H1 (cell line): Measurements from ENCODE around the gene PLXNB1.

Experiments used
- BACH1 ChIP-seq: IDR thresholded peaks from 2 replicates; pipeline ENCODE4 v1.6.1; 2012; ENCODE audit warnings: low read length, improper control_type of control experiment
- BRCA1 ChIP-seq: IDR thresholded peaks from 2 replicates; pipeline ENCODE4 v1.6.1; 2012; ENCODE audit warnings: low read depth, low read length, improper control_type of control experiment
- CREB1 ChIP-seq: IDR thresholded peaks from 2 replicates; pipeline ENCODE4 v1.6.1; 2012; ENCODE audit warnings: inconsistent platforms
- EP300 ChIP-seq, 2 experiments: IDR thresholded peaks; 1 replicate in 1 of 2; 2 replicates in 1 of 2; pipeline ENCODE4 v1.6.1; 2011 to 2012; ENCODE audit warnings: low read depth in 2 of 2, low read length in 2 of 2, mild to moderate bottlenecking in 2 of 2, borderline replicate concordance in 1 of 2, inconsistent platforms in 1 of 2, moderate library complexity in 1 of 2
- EZH2 ChIP-seq: fragments of 200-600 bp; sonication (generic); IDR thresholded peaks from 2 replicates; pipeline ENCODE4 v1.7.1; 2012; ENCODE audit warnings: low read depth, mild to moderate bottlenecking, moderate library complexity, low read length, inconsistent platforms; ENCODE audit not compliant: severe bottlenecking
- KDM5A ChIP-seq: fragments of 200-600 bp; IDR thresholded peaks from 2 replicates; pipeline ENCODE4 v1.7.1; 2012; ENCODE audit warnings: mild to moderate bottlenecking, low read length, inconsistent platforms, mixed read lengths
- NRF1 ChIP-seq: IDR thresholded peaks from 2 replicates; pipeline ENCODE4 v1.6.1; 2011; ENCODE audit warnings: mild to moderate bottlenecking, low read depth, low read length, improper control_type of control experiment
- POLR2A ChIP-seq, 2 experiments: IDR thresholded peaks; 1 replicate in 1 of 2; 2 replicates in 1 of 2; pipeline ENCODE4 v1.6.1; 2011; ENCODE audit warnings: low read depth in 2 of 2, low read length in 2 of 2, mild to moderate bottlenecking in 2 of 2; ENCODE audit errors: control extremely low read depth in 1 of 2
- POLR2AphosphoS5 ChIP-seq: IDR thresholded peaks from 2 replicates; pipeline ENCODE4 v1.6.1; 2011; ENCODE audit warnings: low read depth, low read length
- SP2 ChIP-seq: IDR thresholded peaks from 2 replicates; pipeline ENCODE4 v1.6.1; 2012; ENCODE audit warnings: mild to moderate bottlenecking, low read length, inconsistent platforms
- TAF1 ChIP-seq: IDR thresholded peaks from 2 replicates; pipeline ENCODE4 v1.6.1; 2011; ENCODE audit warnings: mild to moderate bottlenecking, low read depth, low read length
- TF ChIP-seq, protein P1 (sequence below): IDR thresholded peaks from 2 replicates; pipeline ENCODE4 v1.6.1; 2011; ENCODE audit warnings: low read length, improper control_type of control experiment
- TF ChIP-seq, protein P2 (sequence below), 3 experiments: IDR thresholded peaks; 1 replicate in 2 of 3; 2 replicates in 1 of 3; pipeline versions ENCODE4 v1.5.1 to v1.6.1; 2011; ENCODE audit warnings: low read length in 3 of 3, mild to moderate bottlenecking in 3 of 3, inconsistent platforms in 2 of 3, low read depth in 1 of 3, moderate library complexity in 1 of 3; ENCODE audit not compliant: insufficient read depth in 1 of 3; ENCODE audit errors: control extremely low read depth in 1 of 3
- TF ChIP-seq, protein P3 (sequence below): IDR thresholded peaks from 2 replicates; pipeline ENCODE4 v1.6.1; 2012; ENCODE audit warnings: inconsistent platforms

DNA sequence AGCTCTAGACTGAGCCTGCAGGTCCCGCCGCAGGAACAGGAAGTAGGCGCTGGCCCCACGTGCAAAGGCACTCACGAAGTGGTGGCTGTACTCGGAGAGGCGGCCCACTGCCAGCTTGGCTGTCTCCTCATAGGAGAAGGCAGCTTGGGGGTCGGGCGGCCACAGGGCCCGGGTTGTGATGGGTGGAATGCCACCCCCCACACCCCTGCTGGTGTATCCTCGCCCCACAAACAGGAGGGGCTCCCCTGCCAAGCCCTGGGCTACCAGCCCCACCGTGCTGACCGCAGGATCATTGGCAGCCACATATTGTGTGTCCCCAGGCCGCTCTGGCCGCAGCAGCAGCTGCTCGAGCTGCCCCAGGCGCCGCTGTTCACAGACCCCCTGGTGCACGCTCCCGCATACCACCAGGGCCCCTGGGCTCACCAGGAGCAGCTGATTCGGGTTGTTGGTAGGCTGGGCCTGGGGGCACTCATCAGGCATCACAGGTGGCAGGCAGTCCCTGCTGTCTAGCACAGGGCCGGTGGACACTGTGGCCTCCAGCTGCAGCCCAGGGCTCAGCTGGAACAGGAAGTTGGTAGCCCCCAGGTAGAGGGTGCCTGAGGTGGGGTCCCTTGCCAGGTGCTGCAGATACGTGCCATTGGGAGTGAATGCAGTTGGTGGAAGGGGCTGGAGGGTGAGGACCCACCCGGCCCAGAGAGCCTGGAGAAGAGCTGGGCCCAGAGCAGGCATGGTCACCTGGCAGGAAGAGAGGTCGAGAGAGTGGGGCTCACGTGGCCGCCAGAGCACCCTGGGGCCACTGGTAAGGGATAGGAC, 5.8 kb downstream of the PLXNB1 start:
- TF ChIP-seq TAF1 = no peak
- TF ChIP-seq, protein P1, sequence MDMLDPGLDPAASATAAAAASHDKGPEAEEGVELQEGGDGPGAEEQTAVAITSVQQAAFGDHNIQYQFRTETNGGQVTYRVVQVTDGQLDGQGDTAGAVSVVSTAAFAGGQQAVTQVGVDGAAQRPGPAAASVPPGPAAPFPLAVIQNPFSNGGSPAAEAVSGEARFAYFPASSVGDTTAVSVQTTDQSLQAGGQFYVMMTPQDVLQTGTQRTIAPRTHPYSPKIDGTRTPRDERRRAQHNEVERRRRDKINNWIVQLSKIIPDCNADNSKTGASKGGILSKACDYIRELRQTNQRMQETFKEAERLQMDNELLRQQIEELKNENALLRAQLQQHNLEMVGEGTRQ = no peak
- no peak for TF ChIP-seq SP2
- TF ChIP-seq, protein P2, sequence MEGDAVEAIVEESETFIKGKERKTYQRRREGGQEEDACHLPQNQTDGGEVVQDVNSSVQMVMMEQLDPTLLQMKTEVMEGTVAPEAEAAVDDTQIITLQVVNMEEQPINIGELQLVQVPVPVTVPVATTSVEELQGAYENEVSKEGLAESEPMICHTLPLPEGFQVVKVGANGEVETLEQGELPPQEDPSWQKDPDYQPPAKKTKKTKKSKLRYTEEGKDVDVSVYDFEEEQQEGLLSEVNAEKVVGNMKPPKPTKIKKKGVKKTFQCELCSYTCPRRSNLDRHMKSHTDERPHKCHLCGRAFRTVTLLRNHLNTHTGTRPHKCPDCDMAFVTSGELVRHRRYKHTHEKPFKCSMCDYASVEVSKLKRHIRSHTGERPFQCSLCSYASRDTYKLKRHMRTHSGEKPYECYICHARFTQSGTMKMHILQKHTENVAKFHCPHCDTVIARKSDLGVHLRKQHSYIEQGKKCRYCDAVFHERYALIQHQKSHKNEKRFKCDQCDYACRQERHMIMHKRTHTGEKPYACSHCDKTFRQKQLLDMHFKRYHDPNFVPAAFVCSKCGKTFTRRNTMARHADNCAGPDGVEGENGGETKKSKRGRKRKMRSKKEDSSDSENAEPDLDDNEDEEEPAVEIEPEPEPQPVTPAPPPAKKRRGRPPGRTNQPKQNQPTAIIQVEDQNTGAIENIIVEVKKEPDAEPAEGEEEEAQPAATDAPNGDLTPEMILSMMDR (IDR thresholded peaks at IDR 0.05; ENCODE audit: control extremely low read depth in 1 of 3, insufficient read depth in 1 of 3, low read depth in 1 of 3, low read length in 3 of 3) = no peak
- TF ChIP-seq EZH2 = no peak
- TF ChIP-seq EP300 (IDR thresholded peaks at IDR 0.05; ENCODE audit: borderline replicate concordance in 1 of 2, low read depth in 2 of 2, low read length in 2 of 2) = no peak
- no peak for TF ChIP-seq CREB1
- TF ChIP-seq BRCA1 = no peak
- TF ChIP-seq POLR2AphosphoS5 = no peak
- no peak for TF ChIP-seq BACH1
- TF ChIP-seq, protein P3, sequence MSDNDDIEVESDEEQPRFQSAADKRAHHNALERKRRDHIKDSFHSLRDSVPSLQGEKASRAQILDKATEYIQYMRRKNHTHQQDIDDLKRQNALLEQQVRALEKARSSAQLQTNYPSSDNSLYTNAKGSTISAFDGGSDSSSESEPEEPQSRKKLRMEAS = no peak
- no peak for TF ChIP-seq NRF1
- TF ChIP-seq KDM5A = no peak
- TF ChIP-seq POLR2A (IDR thresholded peaks at IDR 0.05; ENCODE audit: control extremely low read depth in 1 of 2, low read depth in 2 of 2, low read length in 2 of 2) = no peak
